ENCODE results near the gene STX18.

Gene STX18

GRCh38 chr4:4412641-4413372 lies 129.0 kb downstream of the STX18 start:
- peaks cover 3% of the 10 kb centered on the region for H3K36me3 Mint-ChIP-seq (ENCODE audit: low read depth)
- no peak overlapping the region for H3K4me3 Mint-ChIP-seq
- DNase-seq (no peak), ATAC-seq (no peak)
- H3K9me3 Mint-ChIP-seq, result no peaks in the 10 kb centered on the region
- H3K27me3 Mint-ChIP-seq, result no peaks in the 10 kb centered on the region
- peaks cover 2% of the 10 kb centered on the region for H3K4me1 Mint-ChIP-seq
- H3K27ac Mint-ChIP-seq, result no peak overlapping the region

GRCh38 chr4:4411906-4412305 lies 129.9 kb downstream of the STX18 start:
- DNase-seq (no peak), ATAC-seq (no peak)
- H3K9me3 Mint-ChIP-seq, result no peaks in the 10 kb centered on the region
- peaks cover 2% of the 10 kb centered on the region for H3K4me1 Mint-ChIP-seq
- peaks cover 3% of the 10 kb centered on the region for H3K36me3 Mint-ChIP-seq (ENCODE audit: low read depth)
- H3K4me3 Mint-ChIP-seq, result no peak overlapping the region
- no peaks in the 10 kb centered on the region for H3K27me3 Mint-ChIP-seq
- H3K27ac Mint-ChIP-seq, result no peak overlapping the region

GRCh38 chr4:4410271-4410670 lies 131.6 kb downstream of the STX18 start:
- H3K4me1 Mint-ChIP-seq, result no peaks in the 10 kb centered on the region
- ATAC-seq (no peak), DNase-seq (no peak)
- no peak overlapping the region for H3K27ac Mint-ChIP-seq
- H3K27me3 Mint-ChIP-seq, result no peaks in the 10 kb centered on the region
- H3K9me3 Mint-ChIP-seq, result no peaks in the 10 kb centered on the region
- no peaks in the 10 kb centered on the region for H3K36me3 Mint-ChIP-seq (ENCODE audit: low read depth)
- no peak overlapping the region for H3K4me3 Mint-ChIP-seq

- Mint-ChIP-seq H3K27me3 (no peaks in the 10 kb centered on the region), H3K9me3 (no peaks in the 10 kb centered on the region), H3K4me1 (no peaks in the 10 kb centered on the region), H3K4me3 (no peak overlapping the region), H3K36me3 (ENCODE audit: low read depth) (no peaks in the 10 kb centered on the region), H3K27ac (no peak overlapping the region)
- DNase-seq (no peak), ATAC-seq (no peak)
Observed at GRCh38 chr4:4409416-4410115, 132.3 kb downstream of the STX18 start.

DNA sequence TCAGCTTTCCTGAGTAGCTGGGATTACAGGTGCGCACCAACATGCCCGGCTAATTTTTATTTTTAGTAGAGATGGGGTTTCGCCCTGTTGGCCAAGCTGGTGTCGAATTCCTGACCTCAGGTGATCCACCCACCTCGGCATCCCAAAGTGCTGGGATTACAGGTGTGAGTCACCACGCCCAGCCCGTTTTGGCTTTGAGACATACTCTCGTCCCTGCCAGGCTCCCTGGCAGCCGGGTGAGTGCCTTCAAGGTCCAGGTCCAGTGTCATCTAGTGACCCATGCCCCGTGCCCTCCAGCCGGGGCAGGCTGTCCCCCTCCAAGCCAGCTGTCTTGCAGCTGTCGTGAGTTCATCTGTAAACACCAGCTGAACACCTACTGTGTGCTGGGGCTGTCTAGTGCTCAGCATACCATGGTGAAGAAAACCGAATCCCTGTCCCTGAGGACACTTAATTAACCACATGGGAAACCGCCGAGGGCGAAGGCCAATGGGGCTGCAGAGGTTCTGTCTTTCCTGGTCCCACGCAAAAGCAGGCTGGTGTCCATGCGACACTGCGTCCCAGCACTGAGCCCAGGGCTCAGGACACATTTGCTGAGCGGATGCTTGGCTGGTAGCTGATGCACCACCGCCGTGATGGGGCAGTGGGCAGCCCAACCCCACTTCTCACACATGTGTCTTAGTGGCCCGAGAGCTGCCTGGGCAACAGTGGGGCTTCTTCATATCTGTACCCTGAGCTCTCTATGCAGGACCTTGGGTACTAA lies 133.1 kb downstream of the STX18 start:
- ATAC-seq, result no peak

DNA sequence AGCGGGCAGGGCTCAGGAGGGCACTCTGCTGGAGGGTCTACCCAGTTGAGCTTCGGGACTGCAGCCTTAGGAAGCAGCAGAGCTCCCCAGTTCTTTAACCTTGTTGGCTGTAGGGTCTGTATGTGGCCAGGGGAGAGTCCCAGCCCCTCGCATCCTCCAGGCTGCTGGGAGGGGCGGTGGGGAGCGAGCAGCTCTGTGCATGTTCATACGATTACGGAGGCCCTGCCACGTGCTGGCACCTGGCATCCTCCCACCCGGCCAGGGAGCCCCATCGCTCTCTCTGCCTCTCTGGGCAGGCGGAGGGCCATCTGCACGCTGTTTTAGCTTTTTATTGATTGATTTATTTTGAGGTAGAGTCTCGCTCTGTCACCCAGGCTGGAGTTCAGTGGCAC lies 133.7 kb downstream of the STX18 start:
- no peaks in the 10 kb centered on the region for H3K36me3 Mint-ChIP-seq (ENCODE audit: low read depth)
- H3K4me1 Mint-ChIP-seq, result no peaks in the 10 kb centered on the region
- H3K27me3 Mint-ChIP-seq, result no peaks in the 10 kb centered on the region
- no peak overlapping the region for H3K4me3 Mint-ChIP-seq
- H3K9me3 Mint-ChIP-seq, result no peaks in the 10 kb centered on the region
- ATAC-seq (no peak), DNase-seq (no peak)
- no peak overlapping the region for H3K27ac Mint-ChIP-seq

More for the DNA sequence above, 133.1 kb downstream of the STX18 start:
- DNase-seq, result no peak
- Mint-ChIP-seq H3K9me3 (no peaks in the 10 kb centered on the region), H3K27ac (no peak overlapping the region), H3K27me3 (no peaks in the 10 kb centered on the region), H3K4me3 (no peak overlapping the region), H3K36me3 (ENCODE audit: low read depth) (no peaks in the 10 kb centered on the region), H3K4me1 (no peaks in the 10 kb centered on the region)

DNA sequence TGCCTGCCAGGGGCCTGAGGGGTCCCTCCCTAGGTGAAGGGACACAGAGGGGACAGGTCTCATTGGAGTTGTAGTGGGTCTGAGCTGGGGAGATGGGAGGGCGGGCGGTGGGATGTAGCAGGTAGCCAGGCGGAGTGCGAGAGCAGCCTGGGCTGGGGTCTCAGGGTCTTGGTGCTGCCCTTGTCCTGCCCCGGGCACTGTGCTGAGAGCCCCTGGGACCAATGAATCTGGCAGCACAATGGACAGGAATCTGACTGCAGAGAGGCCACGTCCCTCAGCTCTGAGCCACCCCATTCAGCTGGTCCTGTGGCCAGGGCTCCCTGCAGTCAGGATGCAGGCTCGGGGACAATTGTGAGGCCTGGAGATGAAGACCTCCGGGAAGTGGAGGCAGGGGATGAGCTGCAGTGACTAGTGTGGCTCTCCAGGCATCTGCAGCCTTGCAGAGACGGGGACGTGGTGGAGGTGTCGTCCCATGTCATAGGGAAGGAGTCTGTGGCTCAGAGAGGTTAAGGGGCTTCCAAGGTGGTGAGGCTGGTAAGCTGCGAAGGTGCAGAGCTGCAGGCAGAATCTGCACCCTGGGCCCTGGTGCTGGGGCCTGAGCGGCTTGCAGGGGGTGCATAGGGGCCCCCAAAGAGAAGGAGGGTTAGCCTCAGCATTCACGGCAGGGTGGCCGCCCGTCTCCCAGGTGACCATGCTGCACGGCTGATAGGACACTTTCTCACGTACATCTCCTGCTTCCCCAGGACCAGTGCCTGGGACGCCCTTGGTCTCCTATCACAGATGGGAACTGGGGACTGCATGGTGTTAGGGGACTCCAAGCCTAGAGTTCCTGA lies 134.3 kb downstream of the STX18 start:
- H3K27me3 Mint-ChIP-seq, result no peaks in the 10 kb centered on the region
- DNase-seq (no peak), ATAC-seq (no peak)
- no peaks in the 10 kb centered on the region for H3K4me1 Mint-ChIP-seq
- H3K27ac Mint-ChIP-seq, result no peak overlapping the region
- no peaks in the 10 kb centered on the region for H3K9me3 Mint-ChIP-seq
- no peaks in the 10 kb centered on the region for H3K36me3 Mint-ChIP-seq (ENCODE audit: low read depth)
- no peak overlapping the region for H3K4me3 Mint-ChIP-seq

- ATAC-seq (no peak), DNase-seq (no peak)
- no peaks in the 10 kb centered on the region for H3K4me1 Mint-ChIP-seq
- no peaks in the 10 kb centered on the region for H3K36me3 Mint-ChIP-seq (ENCODE audit: low read depth)
- no peaks in the 10 kb centered on the region for H3K27me3 Mint-ChIP-seq
- H3K4me3 Mint-ChIP-seq, result no peak overlapping the region
- H3K27ac Mint-ChIP-seq, result no peak overlapping the region
- no peaks in the 10 kb centered on the region for H3K9me3 Mint-ChIP-seq
Observed at GRCh38 chr4:4406455-4407298, 135.2 kb downstream of the STX18 start.

DNA sequence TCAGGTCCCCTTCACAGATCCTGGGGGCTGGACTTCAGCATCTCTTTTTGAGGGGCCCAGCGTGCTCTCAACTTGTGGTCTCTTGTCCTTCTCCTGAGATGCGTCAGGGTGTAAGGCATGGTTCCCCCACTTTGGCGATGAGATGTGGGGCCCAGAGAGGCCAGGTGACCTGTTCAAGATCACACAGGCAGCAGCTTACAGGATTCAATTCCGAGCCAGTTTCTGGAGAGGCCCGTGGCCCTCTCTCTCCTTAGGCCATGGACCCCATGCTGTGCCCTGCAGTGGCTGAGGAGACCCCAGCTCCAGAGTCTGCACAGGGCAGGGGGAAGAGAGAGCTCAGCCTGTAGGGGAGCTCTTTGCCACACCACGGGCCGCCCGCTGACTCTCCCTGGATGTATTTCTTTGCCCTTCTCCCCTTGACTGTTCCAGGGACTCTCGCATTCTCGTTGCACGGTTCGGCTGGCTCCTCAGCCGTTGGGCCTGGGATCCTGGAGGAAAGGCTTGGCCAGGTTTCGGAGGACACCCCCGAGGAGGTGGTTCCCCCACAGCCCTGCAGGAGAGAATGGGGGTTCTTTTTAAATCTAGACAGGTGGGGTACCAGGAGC lies 136.4 kb downstream of the STX18 start:
- ATAC-seq (no peak), DNase-seq (no peak)
- Mint-ChIP-seq H3K9me3 (no peaks in the 10 kb centered on the region), H3K27ac (no peak overlapping the region), H3K27me3 (no peaks in the 10 kb centered on the region), H3K4me3 (no peak overlapping the region), H3K4me1 (no peaks in the 10 kb centered on the region), H3K36me3 (ENCODE audit: low read depth) (no peaks in the 10 kb centered on the region)

- Mint-ChIP-seq H3K9me3 (peaks cover 3% of the 10 kb centered on the region), H3K27ac (no peak overlapping the region), H3K4me3 (no peak overlapping the region), H3K36me3 (ENCODE audit: low read depth) (peaks cover 4% of the 10 kb centered on the region), H3K27me3 (no peaks in the 10 kb centered on the region), H3K4me1 (no peaks in the 10 kb centered on the region)
- ATAC-seq (no peak), DNase-seq (no peak)
Observed at GRCh38 chr4:4402966-4403365, 138.9 kb downstream of the STX18 start.

GRCh38 chr4:4401036-4401435 lies 140.8 kb downstream of the STX18 start:
- no peak for DNase-seq
- H3K9me3 Mint-ChIP-seq, result peaks cover 3% of the 10 kb centered on the region
- H3K4me3 Mint-ChIP-seq, result no peak overlapping the region
- ATAC-seq, result no peak
- H3K4me1 Mint-ChIP-seq, result peaks cover 6% of the 10 kb centered on the region
- no peak overlapping the region for H3K27ac Mint-ChIP-seq
- peaks cover 4% of the 10 kb centered on the region for H3K36me3 Mint-ChIP-seq (ENCODE audit: low read depth)
- H3K27me3 Mint-ChIP-seq, result peaks cover 2% of the 10 kb centered on the region

DNA sequence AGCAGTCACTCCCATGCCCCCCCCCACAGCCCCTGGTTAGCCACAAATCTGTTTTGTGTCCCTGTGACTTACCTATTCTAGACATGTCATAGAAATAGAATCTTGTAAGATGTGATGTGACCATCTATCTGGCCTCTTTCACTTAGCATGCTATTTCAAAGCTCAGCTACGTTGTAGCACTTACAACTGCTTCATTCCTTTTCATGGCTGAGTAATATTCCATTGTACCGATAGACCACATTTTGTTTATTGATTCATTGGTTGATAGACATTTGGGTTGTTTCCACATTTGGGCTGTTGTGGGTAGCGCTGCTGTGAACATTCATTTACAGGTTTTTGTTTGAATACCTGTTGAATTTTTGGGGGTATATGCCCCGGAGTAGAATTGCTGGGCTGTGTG lies 143.4 kb downstream of the STX18 start:
- ATAC-seq, result no peak
- peaks cover 2% of the 10 kb centered on the region for H3K27me3 Mint-ChIP-seq

DNA sequence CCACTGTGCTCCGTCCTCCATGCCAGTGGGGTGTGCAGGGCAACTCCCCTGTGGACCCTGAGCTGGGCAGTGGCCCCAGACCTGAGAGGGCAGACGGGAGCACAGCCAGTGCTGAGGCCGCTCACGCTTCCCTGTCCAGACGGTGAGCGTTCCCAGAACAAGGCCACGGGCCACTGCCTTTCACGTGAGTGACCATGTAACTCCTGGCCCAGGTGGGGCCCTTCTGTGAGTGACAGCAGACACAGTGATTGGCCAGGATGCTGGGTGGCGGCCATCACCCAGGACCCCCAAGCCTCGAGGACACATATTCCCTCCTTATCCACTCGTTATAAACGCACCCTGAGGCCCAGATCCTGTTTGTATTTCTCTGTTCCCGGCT lies 144.4 kb downstream of the STX18 start:
- Mint-ChIP-seq H3K4me3 (no peak overlapping the region), H3K36me3 (ENCODE audit: low read depth) (peaks cover 7% of the 10 kb centered on the region), H3K27ac (no peak overlapping the region), H3K4me1 (peaks cover 6% of the 10 kb centered on the region), H3K9me3 (peaks cover 3% of the 10 kb centered on the region), H3K27me3 (peaks cover 2% of the 10 kb centered on the region)
- DNase-seq (no peak), ATAC-seq (no peak)

More for the DNA sequence above, 143.4 kb downstream of the STX18 start:
- DNase-seq, result no peak
- Mint-ChIP-seq H3K27ac (no peak overlapping the region), H3K9me3 (peaks cover 3% of the 10 kb centered on the region), H3K4me1 (peaks cover 6% of the 10 kb centered on the region), H3K4me3 (no peak overlapping the region), H3K36me3 (ENCODE audit: low read depth) (peaks cover 7% of the 10 kb centered on the region)

All from activated naive CD8-positive, alpha-beta T cell treated with anti-CD3 and anti-CD28 coated beads, Interleukin-2, amount 50 U/mL, for 24 hours (primary cell).